Right lobe of liver (tissue), 4 donors: ENCODE results near the gene RAB4A.

Experiments
- POLR2A ChIP-seq: fragments of 450-650 bp; IDR thresholded peaks from one replicate; pipeline ENCODE4 v1.6.1; 2017; ENCODE audit warnings: antibody characterized with exemption, mild to moderate bottlenecking
- TF ChIP-seq, protein P1 (sequence below), 4 donors: fragments of 200-600 bp in 3 of 4; fragments of 450-650 bp in 1 of 4; IDR thresholded peaks; one replicate each; pipeline versions ENCODE4 v1.5.1 to v1.8.0; 2016 to 2022; ENCODE audit warnings: antibody characterized with exemption in 4 of 4, mild to moderate bottlenecking in 2 of 4
- donor health status: DM: no; HTN: no; CAD: no.
- donor health status: DM: no; HTN: no; CAD: no.
- donor health status: DM: no; HTN: yes; CAD: no.

DNA sequence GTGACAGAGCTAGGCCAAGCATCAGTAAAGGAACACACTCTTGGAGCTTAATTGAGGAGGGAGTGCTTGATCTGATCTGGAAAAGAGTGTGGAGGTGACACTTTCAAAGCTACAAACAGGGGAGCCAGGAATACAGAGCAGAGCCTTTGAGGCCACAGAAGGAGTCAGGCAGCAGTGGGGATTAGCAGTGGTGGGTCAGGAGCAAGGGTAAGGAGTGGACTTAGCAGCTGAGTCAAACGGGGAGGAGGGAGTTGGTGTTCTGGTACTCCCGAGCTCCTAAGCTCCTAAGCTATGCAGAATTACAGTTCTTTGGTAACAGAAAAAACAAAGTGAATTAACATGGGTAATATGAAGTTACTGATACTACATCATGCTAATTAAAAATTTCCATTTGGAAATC lies 14.5 kb downstream of the RAB4A start:
- TF ChIP-seq, protein P1, sequence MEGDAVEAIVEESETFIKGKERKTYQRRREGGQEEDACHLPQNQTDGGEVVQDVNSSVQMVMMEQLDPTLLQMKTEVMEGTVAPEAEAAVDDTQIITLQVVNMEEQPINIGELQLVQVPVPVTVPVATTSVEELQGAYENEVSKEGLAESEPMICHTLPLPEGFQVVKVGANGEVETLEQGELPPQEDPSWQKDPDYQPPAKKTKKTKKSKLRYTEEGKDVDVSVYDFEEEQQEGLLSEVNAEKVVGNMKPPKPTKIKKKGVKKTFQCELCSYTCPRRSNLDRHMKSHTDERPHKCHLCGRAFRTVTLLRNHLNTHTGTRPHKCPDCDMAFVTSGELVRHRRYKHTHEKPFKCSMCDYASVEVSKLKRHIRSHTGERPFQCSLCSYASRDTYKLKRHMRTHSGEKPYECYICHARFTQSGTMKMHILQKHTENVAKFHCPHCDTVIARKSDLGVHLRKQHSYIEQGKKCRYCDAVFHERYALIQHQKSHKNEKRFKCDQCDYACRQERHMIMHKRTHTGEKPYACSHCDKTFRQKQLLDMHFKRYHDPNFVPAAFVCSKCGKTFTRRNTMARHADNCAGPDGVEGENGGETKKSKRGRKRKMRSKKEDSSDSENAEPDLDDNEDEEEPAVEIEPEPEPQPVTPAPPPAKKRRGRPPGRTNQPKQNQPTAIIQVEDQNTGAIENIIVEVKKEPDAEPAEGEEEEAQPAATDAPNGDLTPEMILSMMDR (IDR thresholded peaks at IDR 0.05): no peak
- TF ChIP-seq POLR2A: no peak
